ENCODE results near the gene WDR18. TPM values are rescaled to one million over a fixed set of nuclear protein-coding genes. Genes with fewer than 3 reads are reported as not detected.

Gene WDR18
- total and polyA plus RNA-seq, 2 of the 4 experiments (the other 2 are of a cell fraction) = 37.1 to 56.9 TPM

GRCh38 chr19:974564-975257, 9.4 kb upstream of the WDR18 start:
- CTCF ChIA-PET = no interaction called here
- no peaks in the 10 kb centered on the region for H3K4me1 ChIP-seq (ENCODE audit: control insufficient read depth, insufficient read depth, low read length)
- in situ Hi-C loops (cut with MboI; ENCODE audit: low sequenced_read_pairs) = no loop called here

More at GRCh38 chr19:974564-975257, 9.4 kb upstream of the WDR18 start:
- peaks cover 5% of the 10 kb centered on the region for H3K9me3 ChIP-seq (ENCODE audit: control insufficient read depth, insufficient read depth, low read length)
- H3K27ac ChIP-seq (ENCODE audit: insufficient read depth, low read length) = no peak overlapping the region
- no peak overlapping the region for H3K18ac ChIP-seq (ENCODE audit: low read depth, low read length)
- peaks cover 36% of the 10 kb centered on the region for H3K36me3 ChIP-seq (ENCODE audit: control insufficient read depth, insufficient read depth, low read length)
- no peak overlapping the region for H3K23ac ChIP-seq (ENCODE audit: low read depth, low read length)
- no peak overlapping the region for H3K4ac ChIP-seq (ENCODE audit: low read depth, low read length)
- peaks cover 9 to 19% of the 10 kb centered on the region in 2 experiments for H3K79me1 ChIP-seq (ENCODE audit: low read depth in 1 of 2, low read length in 2 of 2)
- ATAC-seq (ENCODE audit: low read depth) (no peak), DNase-seq (no peak)
- no peak overlapping the region for H3K4me3 ChIP-seq (ENCODE audit: insufficient read depth, low read depth, low read length)
- no peak overlapping the region for H4K91ac ChIP-seq (ENCODE audit: insufficient read depth, low read depth, low read length)
- no peaks in the 10 kb centered on the region; the same call in 1 of the 2 replicates for H4K20me1 ChIP-seq (ENCODE audit: insufficient read depth, low read length)
- no peak overlapping the region for H4K8ac ChIP-seq (ENCODE audit: low read depth in 2 of 2, low read length in 2 of 2)
- H2BK20ac ChIP-seq (ENCODE audit: low read depth, low read length) = no peak overlapping the region
- H3K4me2 ChIP-seq (ENCODE audit: low read depth, low read length) = no peak overlapping the region
- no peak overlapping the region for H2BK15ac ChIP-seq (ENCODE audit: low read depth, low read length)
- H2AFZ ChIP-seq (replicated peaks; ENCODE audit: low read length, poor library complexity) = no peak overlapping the region
- H2AK5ac ChIP-seq (ENCODE audit: low read depth, low read length) = no peak overlapping the region
- no peak overlapping the region for H3K56ac ChIP-seq (ENCODE audit: extremely low read depth, insufficient read depth, low read length)
- WGBS, 2 experiments (ENCODE audit: extremely low coverage in 2 of 2, insufficient read length in 1 of 2) = 69% methylated on average over 16 of the region's 37 CpGs; no CpG with 5 or more reads in 1 of the 2 experiments
- H2AK9ac ChIP-seq (replicated peaks; ENCODE audit: low read depth, low read length, poor library complexity) = no peak overlapping the region
- no peak overlapping the region for H2BK120ac ChIP-seq (ENCODE audit: low read depth, low read length)
- H4K5ac ChIP-seq (ENCODE audit: low read depth, low read length) = no peak overlapping the region
- H3K27me3 ChIP-seq (ENCODE audit: control insufficient read depth, insufficient read depth, low read length) = no peaks in the 10 kb centered on the region
- no peak overlapping the region for H3K14ac ChIP-seq (replicated peaks; ENCODE audit: low read depth, low read length)
- no peak overlapping the region for H3K9ac ChIP-seq (ENCODE audit: low read depth, low read length)
- TF ChIP-seq RAD21 (IDR thresholded peaks at IDR 0.05; ENCODE audit: low read length) = no peak
- TF ChIP-seq MAFK (IDR thresholded peaks at IDR 0.05; ENCODE audit: low read depth, low read length) = no peak
- TF ChIP-seq, protein P1, sequence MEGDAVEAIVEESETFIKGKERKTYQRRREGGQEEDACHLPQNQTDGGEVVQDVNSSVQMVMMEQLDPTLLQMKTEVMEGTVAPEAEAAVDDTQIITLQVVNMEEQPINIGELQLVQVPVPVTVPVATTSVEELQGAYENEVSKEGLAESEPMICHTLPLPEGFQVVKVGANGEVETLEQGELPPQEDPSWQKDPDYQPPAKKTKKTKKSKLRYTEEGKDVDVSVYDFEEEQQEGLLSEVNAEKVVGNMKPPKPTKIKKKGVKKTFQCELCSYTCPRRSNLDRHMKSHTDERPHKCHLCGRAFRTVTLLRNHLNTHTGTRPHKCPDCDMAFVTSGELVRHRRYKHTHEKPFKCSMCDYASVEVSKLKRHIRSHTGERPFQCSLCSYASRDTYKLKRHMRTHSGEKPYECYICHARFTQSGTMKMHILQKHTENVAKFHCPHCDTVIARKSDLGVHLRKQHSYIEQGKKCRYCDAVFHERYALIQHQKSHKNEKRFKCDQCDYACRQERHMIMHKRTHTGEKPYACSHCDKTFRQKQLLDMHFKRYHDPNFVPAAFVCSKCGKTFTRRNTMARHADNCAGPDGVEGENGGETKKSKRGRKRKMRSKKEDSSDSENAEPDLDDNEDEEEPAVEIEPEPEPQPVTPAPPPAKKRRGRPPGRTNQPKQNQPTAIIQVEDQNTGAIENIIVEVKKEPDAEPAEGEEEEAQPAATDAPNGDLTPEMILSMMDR (conservative IDR thresholded peaks at IDR 0.05; ENCODE audit: low read depth, low read length) = no peak
- TF ChIP-seq RCOR1 (IDR thresholded peaks at IDR 0.05; ENCODE audit: insufficient replicate concordance, low read length) = no peak
- no peak for TF ChIP-seq CHD1 (IDR thresholded peaks at IDR 0.05; ENCODE audit: low read depth, low read length)
- no peak for TF ChIP-seq CEBPB (IDR thresholded peaks at IDR 0.05; ENCODE audit: low read depth, low read length)
- no peak for TF ChIP-seq RFX5 (IDR thresholded peaks at IDR 0.05; ENCODE audit: low read depth, low read length)
- TF ChIP-seq BHLHE40 (IDR thresholded peaks at IDR 0.05; ENCODE audit: low read depth, low read length) = no peak
- TF ChIP-seq FOS (IDR thresholded peaks at IDR 0.05; ENCODE audit: low read depth, low read length) = no peak
- POLR2A ChIA-PET (ENCODE audit: unreplicated experiment) = no interaction called here
- no peaks in the 10 kb centered on the region for H3K9me1 ChIP-seq (ENCODE audit: insufficient read depth, low read length)
- no TSS peak for BruUV-seq (replicated peaks)
- no peak overlapping the region for H2BK5ac ChIP-seq (ENCODE audit: low read depth, low read length, poor library complexity, severe bottlenecking)
- intact Hi-C loops (cut with micrococcal nuclease) = no loop called here
- dilution Hi-C loops (cut with HindIII; ENCODE audit: low sequenced_read_pairs, unreplicated experiment) = no loop called here
